ENCODE results near the gene CSK.
"Not testable (repeated sequence)": the region's sequence is repeated elsewhere in the genome, so short reads cannot be mapped to it uniquely, and the experiment has no call there.

CSK gene

DNA sequence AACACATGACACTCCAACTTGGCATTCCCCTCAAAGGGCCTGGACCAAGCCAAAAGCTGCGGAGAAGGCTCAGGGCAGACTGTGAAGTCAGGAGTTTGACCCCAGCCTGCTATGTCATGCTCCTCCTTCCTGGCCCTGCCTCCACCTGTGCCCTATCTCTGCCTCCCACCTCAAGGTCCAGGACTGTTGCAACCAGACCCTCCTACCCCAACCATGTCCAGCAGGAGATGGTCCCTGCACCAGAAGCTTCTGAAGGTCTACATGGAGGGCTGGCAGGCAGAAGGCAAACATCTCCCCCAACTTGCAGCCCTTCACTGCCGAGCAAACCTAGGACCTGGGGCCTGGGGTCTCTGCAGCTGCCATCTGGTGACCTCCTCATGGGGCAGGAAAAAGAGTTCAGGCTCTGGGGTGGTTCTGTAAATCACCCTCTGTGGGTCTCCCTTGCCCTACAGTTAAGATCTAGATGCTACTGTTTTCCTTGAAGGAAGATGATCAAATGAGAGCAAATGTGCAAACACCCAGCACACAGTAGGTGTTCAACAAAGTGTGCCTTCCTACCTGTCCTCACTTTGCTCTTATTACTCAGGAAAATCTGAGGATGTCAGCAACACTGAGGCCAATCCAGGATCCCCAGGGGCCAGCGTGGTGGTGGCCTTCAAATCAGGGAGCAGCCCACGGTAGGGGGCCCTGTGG is 11.5 kb upstream of the CSK start:
- no peak for DNase-seq (ENCODE audit: low read depth)

DNA sequence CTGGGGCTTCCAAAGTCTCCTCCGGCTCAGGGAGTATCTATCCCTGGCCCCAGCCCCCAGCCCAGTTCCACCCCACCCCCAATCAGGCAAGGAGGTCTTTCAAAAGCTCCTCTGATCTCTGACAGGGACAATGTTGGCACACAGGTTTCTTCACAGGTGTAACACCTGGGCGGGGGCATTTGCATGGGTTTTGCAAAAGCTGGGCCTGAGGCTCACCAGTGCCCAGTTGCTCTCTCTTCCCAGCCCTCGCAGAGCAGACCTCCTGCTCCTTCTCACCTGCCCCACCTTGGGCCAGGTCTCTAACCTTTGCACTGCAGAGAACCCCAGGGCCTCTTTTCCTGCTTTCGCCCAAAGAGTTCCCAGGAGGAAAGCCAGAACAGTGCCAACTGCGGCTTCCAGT is 8.6 kb upstream of the CSK start:
- DNase-seq (ENCODE audit: low read depth) = no peak

DNA sequence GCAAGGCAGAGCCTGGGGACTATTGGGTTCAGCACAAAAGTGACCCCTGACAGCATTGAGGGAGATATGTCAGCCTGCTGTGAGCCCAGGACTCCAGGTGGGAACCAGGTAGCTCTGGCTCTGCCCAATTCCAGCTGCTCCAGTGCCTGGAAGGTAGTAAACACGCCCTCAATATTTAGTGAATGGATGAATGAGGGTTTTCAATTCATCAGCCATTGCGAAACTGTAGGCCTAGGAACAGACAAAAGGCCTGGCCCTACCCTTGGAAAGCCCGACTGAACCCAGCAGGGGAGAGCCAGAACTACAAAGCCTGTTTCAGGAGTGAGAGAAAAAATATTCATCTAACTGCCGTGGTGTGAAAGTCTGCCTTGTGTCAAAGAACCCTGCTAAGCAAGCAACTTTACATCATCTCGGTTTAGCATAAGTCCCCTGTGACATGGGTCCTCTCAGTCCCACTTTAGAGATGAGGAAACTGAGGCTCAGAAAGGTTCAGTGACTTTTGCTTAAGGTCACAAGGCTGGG is 8.1 kb upstream of the CSK start:
- DNase-seq (ENCODE audit: low read depth) = no peak

DNA sequence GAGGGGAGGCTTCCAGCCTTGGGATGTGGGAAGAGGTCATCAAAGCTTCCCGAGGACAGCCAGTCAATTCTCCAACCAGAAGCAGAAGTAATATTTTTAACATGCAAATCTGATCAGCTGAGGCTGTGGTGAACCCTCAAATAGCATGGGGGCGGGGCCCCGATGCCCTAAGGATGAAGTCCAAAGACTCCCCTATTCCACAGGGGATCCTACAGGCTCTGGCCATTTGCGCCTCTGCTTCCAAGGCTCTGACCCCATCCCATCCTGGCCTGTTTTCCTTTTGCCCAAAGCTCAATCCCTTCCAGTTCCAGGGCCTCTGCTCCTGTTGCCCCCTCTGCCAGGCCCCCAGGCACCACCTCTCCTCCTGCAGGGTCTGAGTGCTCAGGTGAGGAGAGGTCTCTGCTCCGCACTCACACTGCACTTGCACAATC is 6.7 kb upstream of the CSK start:
- DNase-seq (ENCODE audit: low read depth) = no peak

DNA sequence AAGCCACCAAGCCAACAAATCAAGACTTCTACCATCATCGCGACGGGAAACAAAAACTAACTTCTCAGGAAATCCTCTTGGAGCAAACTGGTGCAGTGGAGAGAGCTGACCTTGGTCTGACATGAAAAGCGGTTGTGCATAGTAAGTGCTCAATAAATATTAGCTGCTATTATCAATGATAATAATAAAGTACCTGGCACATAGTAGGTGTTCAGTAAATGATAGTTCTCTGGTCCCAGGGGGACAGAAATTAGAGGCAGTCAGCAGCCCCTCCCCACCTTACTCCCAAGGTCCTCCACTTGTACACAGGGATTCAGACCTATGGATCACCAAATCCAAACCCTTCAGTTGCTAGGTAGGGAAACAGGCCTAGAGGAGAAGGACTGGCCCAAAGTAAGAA is 6.0 kb upstream of the CSK start:
- DNase-seq (ENCODE audit: low read depth) = no peak

DNA sequence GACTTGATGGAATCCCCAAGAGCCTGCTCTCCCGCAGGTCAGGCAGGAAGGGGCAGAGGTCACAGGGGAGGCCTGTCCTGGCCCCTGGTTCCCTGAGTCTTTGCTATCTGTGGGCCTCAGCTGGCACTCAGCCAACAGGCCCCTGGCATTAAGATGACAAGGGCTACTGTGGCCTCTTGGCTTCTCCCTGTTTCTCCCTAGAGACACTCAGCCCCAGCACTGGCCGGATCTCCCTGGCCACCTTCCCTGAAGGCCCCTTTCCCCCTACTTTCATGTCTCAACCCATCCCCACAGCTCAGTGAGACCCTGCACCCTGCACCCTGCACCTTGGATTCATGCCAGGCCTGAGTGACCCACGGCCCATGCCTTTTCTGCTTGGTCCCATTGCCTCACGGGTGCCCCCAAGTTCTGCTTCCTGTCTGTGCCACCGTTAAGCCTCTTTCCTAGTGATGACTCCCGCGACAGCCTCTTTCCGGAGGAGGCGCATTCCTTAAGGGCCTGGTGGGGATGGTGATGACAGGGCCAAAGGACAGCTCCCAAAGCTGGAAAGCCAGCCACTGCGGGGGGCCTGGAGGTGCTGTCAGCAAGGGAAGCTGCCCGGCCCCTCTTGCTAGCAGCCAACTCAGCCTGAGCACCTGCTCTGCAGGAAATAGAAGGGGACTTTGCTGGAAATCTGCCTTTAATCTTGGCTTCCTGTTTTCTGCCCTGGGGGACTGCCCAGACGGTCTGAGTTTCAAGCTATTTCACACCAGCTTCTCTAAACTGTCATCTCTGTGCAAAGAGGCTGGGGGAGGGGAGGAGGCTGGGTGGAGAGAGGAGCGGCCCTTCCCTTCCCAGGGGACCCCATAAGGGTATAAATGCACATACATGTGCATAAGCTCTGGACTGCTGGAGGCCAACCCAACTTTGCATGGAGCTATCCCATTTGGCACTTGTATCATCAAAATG is 4.8 kb upstream of the CSK start:
- no peak for DNase-seq (ENCODE audit: low read depth)

DNA sequence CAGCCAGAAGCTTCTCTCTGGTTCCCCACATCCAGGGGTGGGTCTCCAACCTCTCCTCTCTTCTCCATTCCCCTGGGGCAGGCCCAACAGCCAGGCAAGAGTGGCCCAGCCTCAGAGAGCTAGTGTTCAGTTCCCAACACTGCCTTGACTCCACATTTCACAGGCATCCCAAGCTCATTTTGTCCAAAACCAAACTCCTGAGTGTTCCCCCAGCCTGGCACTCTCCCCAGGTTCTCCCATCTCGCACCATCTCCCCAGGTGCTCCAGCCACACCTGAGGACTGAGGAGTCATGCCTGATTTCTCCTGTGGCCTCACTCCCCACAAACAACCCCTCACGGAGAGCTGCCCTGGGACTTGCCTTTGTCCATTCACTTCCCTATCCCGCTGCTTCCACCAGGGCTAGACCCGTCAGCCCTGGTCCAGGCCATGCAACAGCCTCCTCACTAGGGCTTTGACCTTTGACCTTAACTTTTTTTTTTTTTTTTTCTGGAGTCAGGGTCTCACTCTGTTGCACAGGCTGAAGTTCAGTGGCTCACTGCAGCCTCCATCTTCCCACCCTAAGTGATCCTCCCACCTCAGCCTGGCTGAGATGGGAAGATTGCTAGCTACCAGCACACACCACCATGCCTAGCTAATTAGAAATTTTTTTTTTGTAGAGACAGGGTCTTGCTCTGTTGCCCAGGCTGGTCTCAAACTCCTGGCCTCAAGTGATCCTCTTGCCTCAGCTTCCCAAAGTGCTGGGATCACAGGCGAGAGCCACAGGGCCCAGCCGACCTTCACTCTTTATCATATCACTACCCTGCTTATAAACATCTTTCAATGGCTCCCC is 3.9 kb upstream of the CSK start:
- DNase-seq (ENCODE audit: low read depth) = no peak

DNA sequence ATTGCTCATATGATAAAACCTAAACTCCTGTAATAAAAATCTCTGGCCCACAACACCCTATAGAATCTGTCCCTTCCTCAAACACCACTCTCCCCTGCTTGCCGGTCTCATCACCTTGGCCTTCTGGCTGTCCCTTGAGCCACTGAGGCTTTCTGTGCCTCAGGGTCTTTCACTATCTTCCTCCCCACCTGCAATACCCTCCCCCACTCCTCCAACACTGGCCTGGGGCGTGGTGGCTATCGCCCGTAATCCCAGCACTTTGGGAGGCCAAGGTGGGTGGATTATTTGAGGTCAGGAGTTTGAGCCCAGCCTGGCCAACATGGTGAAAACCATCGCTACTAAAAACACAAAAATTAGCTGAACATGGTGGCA is 3.3 kb upstream of the CSK start:
- DNase-seq (ENCODE audit: low read depth) = no peak

DNA sequence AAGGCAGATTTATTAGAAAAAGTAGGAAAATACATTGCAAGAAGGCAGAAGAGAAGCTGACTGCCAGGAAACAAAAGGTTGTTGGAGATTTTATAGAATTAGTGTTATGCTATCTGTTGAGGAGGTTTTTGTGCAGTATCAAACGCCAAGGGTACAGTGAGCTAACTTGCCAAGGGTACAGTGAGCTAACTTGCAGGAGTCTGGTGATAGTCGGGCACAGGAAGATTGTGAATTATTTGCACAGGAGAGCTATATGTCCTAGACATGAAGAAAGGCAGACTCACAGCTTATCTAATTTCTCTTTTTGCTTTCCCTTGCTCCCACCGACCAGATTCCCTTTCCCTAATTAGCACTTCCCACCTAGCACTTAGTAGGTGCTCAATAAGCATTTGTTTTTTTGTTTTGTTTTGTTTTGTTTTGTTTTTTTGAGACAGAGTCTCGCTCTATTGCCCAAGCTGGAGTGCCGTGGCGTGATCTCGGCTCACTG is 2.7 kb upstream of the CSK start:
- DNase-seq (ENCODE audit: low read depth) = no peak

DNA sequence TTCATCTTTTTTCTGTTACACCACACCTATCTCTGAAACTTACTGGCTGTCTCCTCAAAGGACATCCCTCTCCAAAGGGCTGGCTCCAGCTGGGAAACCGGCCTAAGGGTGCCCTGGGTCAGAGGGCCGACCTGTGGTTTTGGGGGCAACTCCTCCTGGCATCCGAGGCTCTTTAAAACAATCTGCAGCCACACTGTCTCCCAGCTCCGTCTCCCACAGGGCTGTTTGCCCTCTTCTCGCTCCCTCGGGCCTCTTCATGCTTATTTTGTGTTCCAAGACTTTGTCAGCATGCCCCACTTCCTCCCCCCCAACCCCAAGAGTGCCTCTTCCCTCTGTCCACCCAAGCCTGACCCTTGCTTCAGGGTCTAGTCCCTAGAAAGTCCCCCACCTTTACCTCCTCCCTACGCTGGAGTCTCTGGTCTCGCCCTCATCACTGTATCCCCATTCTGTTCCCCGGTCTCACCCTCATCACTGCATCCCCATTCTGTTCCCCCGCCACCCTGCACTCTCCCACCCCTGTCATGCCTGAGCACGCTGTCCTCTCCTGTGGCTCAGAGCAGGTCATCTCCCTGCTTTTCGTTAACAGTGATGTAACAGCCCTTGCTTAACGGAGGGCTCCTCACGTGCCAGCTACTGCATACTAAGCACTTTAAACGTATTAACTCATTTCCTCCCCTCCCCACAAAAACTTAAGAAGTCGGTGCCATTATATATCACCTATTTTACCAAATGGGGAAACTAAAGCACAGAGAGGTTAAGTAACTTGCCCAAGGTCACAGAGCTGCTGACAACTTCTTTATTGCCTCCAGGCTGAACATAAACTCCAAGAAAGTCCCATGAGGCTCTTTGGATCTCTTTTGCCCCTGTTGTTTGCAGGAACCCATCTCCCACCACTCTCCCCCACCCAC is 1.1 kb upstream of the CSK start:
- DNase-seq (ENCODE audit: low read depth) = no peak

DNA sequence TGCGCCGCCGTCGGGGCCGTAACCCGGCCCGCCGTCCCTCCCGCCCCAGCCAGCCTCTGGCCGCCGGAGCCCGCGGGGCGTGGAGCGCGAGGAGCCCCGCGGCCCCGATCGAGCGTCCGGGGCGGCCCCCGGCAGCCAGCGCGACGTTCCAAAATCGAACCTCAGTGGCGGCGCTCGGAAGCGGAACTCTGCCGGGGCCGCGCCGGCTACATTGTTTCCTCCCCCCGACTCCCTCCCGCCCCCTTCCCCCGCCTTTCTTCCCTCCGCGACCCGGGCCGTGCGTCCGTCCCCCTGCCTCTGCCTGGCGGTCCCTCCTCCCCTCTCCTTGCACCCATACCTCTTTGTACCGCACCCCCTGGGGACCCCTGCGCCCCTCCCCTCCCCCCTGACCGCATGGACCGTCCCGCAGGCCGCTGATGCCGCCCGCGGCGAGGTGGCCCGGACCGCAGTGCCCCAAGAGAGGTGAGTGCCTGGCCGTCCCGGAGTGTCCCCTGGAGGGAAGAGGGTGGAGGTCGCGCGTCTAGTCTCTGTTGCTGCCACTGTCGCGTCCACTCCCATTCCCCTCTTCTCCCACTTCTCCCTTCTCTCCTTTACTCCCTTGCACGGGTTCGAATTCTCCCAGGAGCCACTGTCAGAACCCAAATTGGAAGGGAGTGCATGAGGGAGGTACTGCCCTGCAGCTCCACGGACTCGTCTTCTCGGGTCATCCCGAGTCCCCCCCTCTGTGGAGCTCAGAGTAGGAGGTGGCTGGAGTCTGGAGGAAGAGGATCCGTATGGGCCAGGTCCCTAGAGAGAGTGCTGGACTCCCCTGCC is 585 bp downstream of the CSK start:
- DNase-seq (ENCODE audit: low read depth) = no peak

DNA sequence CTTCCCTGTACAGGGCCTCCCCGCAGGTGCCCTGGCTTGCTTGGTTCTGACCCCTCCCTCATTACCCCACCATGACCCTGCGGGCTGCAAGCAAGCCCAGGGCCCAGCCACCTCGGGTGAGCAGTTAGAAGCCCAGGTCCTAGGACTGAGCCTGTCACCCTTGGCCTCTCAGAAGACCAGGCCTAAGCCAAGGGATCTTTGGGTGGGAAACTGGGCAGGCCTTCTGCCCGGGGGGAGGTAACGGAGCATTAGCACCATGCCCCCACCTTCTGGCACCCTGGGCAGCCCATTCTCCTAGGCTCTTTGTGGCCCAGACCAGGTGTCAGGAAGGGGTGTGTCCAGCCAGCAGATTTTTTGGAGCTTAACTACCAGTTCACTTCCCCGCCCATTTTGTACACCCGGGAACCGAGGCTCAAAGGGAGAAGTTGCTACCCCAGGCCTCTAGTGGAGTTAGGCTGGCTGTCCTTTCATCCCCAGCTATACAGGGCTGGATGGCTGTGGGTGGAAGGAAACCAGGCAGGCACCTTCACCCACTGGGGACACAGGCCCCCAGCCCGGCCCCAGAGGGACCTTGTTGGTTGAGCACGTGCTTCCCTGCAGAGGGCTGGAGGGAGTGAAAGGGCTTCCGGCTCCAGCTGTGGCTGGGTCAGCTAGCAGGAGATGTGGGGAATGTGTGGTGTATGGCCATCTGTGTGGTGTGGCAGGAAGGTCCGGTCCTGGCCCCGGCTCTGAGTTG is 1.4 kb downstream of the CSK start:
- DNase-seq (ENCODE audit: low read depth) = no peak

DNA sequence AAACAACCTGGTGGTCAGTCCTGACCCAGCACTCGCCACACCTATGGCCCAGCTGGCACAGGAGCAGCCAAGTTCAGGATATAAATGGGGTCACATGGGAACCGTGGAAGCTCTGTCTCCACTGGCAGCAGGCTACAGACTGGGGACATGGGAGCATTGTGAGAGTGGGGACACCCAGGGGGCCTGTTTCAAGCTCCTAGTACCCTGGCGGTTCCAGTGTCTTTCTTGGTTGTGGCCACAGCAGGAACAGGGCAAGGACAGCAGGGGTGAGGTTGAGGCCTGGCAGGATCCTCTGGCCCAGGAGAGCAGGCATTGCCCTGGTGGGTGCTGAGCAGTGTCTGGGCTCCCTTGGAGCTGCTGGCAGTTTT is 1.9 kb downstream of the CSK start:
- no peak for DNase-seq (ENCODE audit: low read depth)

DNA sequence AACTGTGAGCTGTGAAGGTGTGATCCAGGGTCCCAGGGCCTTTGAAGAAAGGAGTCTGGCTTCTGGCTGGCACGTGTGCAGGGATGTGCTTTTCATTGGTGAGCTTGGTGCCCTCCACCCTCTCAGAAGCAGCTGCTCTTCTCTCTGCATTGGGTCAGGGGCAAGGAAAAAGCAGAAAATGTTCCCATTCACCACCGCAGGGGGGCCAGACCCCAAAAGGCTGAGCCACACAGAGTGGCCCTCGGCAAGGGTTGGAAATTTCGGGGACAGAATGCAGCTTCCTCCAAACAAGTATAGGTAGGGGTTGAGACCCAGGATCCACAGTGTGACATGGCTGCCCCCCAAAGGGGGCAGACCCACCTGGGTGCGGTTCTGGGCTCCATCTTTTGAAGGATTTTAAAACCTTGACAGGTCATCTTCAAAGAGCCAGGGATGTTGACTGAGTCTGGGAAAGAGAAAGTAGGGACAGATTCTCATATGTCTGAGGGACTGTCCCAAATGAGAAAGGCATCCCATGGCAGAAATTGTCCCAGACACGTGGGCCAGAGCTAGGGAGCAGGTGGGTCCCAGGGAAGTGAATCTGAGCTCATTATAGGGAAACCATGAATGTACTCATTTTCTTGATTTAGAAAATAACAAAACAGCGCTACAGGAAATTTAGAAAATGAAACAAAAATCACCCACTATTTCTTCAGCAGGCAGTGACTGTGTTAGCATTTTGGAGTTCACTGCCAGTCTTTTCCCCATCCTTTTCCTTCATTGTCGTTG is 2.7 kb downstream of the CSK start:
- DNase-seq (ENCODE audit: low read depth) = no peak

DNA sequence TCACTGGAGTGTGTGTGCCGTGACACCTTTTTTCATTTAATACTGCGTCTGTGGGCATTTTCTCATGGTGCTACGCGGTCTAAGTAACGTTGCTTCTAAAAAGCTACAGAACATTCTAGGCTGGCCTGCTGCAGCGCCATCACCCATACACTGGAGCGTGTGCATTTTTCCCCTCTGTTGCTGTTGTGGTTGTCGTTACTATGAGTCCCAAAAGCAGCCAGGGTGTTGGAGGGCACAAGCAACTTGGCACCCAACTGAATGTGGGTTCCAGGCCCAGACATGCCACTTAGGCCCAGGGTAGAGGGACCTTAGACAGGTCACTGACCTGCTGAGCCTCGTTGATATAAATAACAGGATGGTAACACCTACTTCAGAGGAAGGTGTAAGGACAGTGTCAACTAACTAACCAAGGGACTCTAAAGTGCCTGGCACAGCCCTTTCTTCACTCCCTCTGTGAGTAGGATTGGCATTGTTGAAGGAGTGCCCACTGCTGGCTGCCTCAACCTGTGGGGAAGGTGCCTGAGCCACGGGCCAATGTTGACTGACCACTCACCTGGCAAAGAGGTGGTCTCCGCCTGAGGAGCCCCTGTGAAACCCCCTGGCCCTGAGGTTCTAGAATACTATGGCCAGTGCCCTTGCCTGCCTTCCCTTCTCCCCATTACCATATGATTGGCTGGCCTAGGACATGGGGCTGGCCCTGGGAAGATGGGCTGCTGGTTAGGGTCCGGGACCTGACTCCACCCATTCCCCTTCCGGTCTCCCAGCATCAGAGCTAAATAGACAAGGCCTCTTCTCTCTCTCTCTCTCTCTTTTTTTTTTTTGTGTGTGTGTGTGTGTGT is 3.5 kb downstream of the CSK start:
- no peak for DNase-seq (ENCODE audit: low read depth)

DNA sequence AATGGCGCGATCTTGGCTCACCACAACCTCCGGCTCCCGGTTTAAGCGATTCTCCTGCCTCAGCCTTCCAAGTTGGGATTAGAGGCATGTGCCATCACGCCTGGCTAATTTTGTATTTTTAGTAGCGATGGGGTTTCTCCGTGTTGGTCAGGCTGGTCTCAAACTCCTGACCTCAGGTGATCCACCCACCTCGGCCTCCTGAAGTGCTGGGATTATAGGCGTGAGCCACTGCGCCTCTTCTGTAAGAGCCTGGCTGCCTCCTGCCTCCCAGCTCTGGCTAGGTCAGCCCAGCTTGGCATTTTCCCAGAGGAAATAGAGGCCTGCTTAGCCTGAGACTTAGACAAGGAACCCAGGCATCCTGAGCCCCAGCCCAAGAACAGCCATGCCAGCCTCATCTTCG is 4.2 kb downstream of the CSK start:
- not testable (repeated sequence) for DNase-seq (ENCODE audit: low read depth)

DNA sequence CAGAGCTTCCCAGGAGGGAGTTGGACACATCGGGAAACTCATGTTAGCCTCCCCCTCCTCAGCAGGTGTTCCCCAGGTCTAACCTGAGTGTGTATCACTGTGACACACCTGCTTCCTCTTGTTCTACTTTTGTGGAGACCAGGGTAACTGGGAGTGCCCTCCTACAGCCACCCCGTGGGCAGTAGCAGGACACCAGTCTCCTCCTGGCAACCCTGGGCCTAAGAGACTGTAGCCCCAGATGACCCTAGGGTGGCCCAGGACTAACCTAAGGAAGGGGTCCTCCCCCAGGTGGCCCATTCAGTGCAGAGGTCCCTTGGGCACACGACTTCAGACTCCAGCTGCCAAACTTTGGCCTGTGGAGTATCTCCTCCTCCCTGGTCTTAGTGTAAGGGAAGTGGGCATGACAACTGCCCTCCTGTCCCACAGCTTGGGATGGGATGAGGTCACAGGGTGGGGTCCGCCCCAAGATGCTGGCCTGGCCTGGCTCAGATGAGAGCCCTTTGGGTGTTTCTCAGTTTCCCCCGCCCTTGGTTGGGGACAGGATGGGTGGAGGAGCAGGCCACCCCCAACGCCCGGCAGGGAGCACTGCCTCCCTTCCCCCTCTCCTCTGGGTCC is 4.8 kb downstream of the CSK start:
- DNase-seq (ENCODE audit: low read depth) = no peak

All from CMK (cell line).